Body of pancreas (tissue), 4 donors: ENCODE results near the gene PDE8B.

Source experiments
- POLR2A ChIP-seq, 3 donors: fragments of 450-650 bp; IDR thresholded peaks; one replicate each; pipeline ENCODE4 v1.6.1; 2016; ENCODE audit warnings: antibody characterized with exemption in 3 of 3, mild to moderate bottlenecking in 2 of 3
- TF ChIP-seq, protein P1 (sequence below), 7 experiments: fragments of 450-650 bp in 4 of 7; fragments of 200-600 bp in 3 of 7; sonication (generic) in 3 of 7; IDR thresholded peaks; one replicate each; pipeline ENCODE4 v1.5.1; 2016 to 2019; ENCODE audit warnings: antibody characterized with exemption in 7 of 7

DNA sequence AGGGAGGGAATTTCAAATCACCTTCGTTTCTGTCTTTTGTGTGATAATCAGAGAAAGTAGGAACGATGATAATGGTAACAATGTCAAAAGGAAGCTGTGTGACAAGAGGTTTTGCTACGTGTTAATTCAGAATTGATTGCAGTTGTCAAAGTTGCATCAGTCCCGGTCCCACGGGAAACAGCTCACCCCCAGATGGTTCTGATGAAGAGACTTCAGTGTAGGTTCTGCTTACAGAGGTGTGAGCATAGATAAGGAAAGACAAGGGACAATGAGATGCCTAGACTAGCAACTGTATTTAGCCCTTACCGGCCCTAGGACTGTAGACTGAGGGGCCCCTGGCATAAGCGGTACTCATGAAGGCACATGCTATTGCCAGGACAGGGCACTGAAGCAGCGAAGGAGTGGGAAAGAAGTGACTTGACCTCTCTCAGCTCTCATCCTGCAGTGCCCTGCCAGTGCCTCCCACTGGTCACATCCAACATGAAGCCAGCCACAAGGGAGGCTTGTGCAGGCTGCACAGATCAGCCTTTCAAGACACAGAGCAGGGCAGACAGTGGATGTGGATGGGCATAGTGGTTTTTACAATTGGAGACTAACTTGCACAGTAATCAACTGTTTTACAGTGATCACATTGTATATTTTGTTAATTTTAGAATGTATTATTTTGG lies 21.1 kb downstream of the PDE8B start:
- TF ChIP-seq, protein P1, sequence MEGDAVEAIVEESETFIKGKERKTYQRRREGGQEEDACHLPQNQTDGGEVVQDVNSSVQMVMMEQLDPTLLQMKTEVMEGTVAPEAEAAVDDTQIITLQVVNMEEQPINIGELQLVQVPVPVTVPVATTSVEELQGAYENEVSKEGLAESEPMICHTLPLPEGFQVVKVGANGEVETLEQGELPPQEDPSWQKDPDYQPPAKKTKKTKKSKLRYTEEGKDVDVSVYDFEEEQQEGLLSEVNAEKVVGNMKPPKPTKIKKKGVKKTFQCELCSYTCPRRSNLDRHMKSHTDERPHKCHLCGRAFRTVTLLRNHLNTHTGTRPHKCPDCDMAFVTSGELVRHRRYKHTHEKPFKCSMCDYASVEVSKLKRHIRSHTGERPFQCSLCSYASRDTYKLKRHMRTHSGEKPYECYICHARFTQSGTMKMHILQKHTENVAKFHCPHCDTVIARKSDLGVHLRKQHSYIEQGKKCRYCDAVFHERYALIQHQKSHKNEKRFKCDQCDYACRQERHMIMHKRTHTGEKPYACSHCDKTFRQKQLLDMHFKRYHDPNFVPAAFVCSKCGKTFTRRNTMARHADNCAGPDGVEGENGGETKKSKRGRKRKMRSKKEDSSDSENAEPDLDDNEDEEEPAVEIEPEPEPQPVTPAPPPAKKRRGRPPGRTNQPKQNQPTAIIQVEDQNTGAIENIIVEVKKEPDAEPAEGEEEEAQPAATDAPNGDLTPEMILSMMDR (IDR thresholded peaks at IDR 0.05): no peak
- no peak for TF ChIP-seq POLR2A (IDR thresholded peaks at IDR 0.05)
